HG02678 (cell line): ENCODE results near the gene ITPA.
"Not testable (repeated sequence)": the region's sequence is repeated elsewhere in the genome, so short reads cannot be mapped to it uniquely, and the experiment has no call there.

Experiments
- ATAC-seq: cut with Tn5 transposase; IDR thresholded peaks from one replicate; pipeline ENCODE4 v1.9.1; 2021; ENCODE audit warnings: mild to moderate bottlenecking, moderate library complexity; ENCODE audit not compliant: unreplicated experiment

ITPA gene

GRCh38 chr20:3172933-3173609 is 36.2 kb upstream of the ITPA start, which contains the start of gene LZTS3:
Gene LZTS3 (minus strand): TSS chr20:3173549. CDS start chr20:3167163, 6,386 bp downstream.
- peak; percentile 38 for ATAC-seq

DNA sequence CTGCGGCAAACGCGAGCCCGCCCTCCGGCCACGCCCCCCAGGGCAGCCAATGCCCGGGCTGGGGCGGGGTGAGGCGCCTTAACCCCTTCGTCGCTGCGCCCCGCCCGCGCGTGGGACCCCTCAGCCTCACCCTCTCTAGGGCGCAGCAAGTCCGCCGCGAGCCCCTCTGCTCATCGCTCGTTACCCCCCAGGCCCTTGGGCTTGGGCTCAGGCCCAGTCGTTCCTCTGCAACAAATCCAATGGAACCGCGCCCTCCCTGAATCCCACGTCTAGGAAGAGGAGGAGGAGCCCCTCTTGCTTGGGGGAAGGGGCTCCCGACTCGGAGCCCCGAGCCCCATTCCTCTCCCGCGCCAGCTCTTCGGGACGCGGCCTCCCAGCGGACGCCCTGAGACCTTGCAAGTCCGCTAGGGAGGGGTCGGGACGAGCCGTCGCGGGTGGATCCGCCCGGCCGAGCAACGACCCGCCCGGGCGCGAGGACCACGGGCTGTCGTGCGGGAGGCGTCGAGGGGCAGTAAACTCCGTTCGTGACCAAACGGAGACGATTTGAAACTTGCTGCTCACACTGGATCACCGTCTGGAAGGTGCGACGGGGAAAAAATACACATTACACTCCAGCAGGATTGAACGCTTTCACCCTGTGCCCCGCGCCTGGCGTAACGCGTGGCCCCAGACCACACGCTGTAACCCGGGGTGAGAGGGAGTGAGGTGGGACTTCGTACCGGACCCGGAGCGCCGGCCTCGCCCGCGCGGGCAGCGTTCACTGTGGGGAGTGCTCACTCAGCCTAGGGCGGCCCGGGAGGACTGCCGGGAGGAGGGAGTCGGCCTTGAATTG is 35.5 kb upstream of the ITPA start:
- peak; percentile 90 for ATAC-seq

- no peak for ATAC-seq
Observed at GRCh38 chr20:3174442-3175261, 34.6 kb upstream of the ITPA start.

- ATAC-seq, result no peak
Observed at GRCh38 chr20:3175270-3175669, 34.0 kb upstream of the ITPA start.

DNA sequence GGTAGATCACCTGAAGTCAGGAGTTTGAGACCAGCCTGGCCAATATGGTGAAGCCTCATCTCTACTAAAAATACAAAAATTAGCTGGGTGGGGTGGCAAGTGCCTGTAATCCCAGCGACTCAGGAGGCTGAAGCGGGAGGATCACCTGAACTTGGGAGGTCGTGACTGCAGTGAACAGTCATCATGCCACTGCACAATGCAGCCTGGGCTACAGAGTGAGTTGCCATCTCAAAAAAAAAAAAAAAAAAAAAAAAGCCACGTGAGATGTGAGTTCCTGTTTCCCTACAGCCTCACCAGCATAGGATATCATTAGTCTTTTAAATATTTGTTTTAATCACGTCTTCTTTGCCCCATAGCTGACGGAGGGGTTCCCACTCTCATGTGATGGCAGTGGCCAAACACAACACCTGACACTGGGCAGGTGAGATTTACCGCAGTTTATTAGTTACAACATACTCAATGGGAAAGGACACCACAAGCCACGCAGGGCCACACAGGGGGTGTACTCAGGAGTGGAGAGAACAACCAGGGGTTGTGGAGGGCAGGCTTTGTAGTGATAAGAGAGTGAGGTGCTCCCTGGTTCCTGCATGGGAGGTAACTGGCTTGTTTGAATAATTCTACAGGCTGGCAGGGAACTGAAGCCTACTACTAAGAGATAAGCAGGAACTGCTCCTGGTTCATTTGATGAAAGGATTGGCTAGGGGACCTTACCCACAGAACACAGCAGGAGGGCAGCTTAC is 31.4 kb upstream of the ITPA start:
- no peak for ATAC-seq

GRCh38 chr20:3180319-3180718 is 29.0 kb upstream of the ITPA start:
- ATAC-seq, result no peak

- no peak for ATAC-seq
Observed at GRCh38 chr20:3181270-3181669, 28.0 kb upstream of the ITPA start.

GRCh38 chr20:3182429-3182828 is 26.9 kb upstream of the ITPA start:
- not testable (repeated sequence) for ATAC-seq

- ATAC-seq, result no peak
Observed at GRCh38 chr20:3183896-3184612, 25.2 kb upstream of the ITPA start.

DNA sequence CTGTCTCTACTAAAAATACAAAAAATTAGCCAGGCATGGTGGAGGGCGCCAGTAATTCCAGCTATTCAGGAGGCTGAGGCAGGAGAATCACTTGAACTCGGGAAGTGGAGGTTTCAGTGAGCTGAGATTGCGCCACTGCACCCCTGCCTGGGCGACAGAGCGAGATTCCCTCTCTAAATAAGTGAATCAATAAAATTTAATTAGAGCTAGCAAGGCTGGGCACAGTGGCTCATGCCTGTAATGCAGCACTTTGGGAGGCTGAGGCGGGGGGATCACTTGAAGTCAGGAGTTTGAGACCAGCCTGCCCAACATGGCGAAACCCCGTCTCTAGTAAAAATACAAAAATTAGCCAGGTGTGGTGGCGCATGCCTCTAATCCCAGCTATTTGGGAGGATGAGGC is 21.4 kb upstream of the ITPA start:
- ATAC-seq, result not testable (repeated sequence)

DNA sequence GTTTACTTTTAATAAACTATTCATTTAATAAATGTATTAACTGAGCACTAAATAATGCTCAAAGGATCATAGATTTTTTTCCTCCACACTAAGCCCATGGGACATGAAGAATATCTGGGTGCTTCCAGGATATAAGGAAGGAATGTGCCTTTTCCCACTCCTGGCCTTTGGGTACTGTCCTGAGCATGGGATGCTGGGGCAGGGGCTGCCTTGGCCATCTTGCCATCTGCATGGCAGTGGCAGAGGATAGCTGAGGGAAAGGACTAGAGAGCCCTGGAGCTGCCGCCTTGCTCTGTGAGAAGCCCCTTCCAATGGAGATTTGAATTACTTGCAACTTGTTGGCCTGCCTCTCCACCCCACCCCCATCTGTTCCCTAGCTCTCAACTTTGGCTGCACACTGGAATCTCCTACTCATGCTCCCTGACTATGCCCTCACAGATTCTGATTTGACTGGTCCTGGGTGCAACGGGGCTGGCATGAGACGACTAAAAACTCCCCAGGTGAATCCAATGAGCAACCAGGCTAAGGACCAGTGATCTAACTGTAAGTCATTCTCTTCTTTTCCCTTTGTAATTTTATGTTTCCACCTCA is 20.4 kb upstream of the ITPA start:
- no peak for ATAC-seq

DNA sequence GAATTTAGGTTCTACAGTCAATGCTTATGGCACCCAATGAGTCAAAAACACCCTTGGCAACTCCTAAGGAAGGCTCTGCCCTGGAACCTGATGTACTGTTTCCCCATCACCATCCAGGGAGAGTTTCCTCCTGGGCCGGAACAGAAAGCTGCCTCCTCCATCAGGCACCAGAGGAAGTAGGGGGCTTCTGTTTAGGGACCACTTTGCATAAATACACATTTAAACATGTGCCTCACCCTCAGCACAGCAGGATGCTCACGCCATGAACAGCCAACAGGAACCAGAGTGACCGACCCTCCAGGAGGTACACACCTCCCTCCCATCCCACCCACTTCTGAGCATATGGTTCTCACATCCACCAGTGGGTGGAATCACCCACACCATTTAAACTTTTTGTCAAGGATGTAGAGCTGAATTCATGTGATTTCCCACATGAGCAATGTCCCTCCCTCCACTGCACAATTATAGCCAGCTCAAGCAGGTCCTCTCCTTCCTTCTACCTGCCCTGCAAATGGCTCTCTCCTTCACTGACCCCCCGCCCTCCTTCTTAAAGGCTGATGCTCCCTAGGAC is 19.7 kb upstream of the ITPA start:
- no peak for ATAC-seq

GRCh38 chr20:3190681-3191111 is 18.6 kb upstream of the ITPA start:
- no peak for ATAC-seq

GRCh38 chr20:3192226-3193015 is 16.9 kb upstream of the ITPA start:
- no peak for ATAC-seq

DNA sequence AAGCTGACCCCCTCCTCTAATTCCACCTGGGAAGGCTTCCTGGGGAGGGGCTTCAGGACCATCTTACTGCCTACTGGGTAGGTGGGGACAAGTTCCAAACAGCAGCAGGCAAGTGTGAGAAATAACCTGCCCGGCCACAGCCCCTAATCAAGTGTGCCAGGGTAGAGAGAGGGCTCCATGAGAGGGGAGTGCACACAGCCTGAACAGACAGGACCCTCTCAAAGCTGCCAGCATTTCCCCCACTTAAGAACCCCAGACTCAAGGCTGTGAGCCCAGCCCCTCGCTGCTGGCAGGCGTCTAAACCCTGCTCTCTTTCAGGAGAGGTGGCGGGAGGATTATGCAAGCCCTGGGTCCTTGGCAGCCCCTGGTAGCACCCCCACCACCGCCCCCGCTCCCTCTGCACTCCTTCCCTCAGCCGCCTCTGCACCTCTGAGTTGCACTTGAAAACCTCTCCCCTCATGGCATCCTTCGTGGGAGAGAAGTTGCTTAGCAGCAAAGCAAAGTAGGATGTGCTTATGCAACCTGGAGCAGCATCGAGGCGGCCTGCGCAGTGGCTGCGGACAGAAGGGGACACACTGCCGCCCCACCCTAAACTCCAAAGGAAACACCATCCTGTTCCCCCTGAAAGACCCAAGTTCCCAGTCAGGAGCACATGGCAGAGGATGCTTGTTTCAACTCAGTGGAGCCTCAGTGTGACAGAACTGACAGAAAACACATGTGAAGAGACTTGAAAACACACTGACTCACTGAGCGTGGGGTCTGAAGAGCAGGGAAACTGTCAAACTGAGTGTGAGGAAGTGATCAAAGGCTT is 15.3 kb upstream of the ITPA start:
- no peak for ATAC-seq

DNA sequence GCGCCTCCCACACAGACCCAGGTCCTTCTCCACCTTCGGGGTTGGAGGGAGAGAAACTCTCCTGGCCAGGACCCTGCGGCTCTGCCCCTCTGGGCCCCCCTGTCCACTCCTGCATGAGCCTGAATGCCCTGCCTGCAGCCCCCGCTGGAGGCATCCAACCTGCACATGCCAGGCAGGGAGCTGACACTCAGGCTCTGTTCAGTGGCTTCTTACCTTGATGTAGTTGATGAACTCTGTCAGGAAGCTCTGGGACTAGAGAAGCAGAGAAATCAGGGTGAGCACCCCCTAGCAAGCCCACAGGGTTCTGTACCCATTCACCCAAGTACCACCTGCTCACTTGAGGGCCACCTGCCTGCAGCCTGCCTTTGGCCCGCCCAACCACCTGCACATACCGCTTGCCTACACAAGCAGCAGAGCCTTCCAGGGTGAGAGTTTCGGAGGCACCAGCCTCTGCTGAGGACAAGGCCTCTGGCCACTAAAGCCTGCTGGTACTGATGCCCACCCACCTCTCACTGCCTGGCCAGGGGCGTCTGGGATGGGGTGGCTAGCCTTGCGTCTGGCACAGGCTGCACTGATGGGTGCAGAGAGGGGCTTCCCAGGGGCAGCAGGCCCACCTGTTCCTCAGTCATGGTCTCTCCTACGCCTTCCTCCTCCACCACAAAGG is 14.5 kb upstream of the ITPA start:
- no peak for ATAC-seq

GRCh38 chr20:3195590-3196237 is 13.6 kb upstream of the ITPA start:
- ATAC-seq, result no peak
